ENCODE data around the gene UTP25. TPM values are rescaled to one million over a fixed set of nuclear protein-coding genes. Genes with fewer than 3 reads are reported as not detected.

UTP25 gene
- polyA plus RNA-seq, 1 experiment = 8.6 TPM

- Histone ChIP-seq H3K27me3 (ENCODE audit: control insufficient read depth, insufficient read depth, low read length) (no peaks in the 10 kb centered on the region), H3K9me3 (ENCODE audit: control insufficient read depth, insufficient read depth, low read length) (peaks cover 5% of the 10 kb centered on the region; the same call in 1 of the 2 replicates), H3K4me3 (ENCODE audit: low read depth, low read length) (no peak overlapping the region), H3K27ac (ENCODE audit: low read depth, low read length) (no peak overlapping the region)
- DNase-seq (ENCODE audit: low read depth, low spot score) = no peak
- TF ChIP-seq, protein P1, sequence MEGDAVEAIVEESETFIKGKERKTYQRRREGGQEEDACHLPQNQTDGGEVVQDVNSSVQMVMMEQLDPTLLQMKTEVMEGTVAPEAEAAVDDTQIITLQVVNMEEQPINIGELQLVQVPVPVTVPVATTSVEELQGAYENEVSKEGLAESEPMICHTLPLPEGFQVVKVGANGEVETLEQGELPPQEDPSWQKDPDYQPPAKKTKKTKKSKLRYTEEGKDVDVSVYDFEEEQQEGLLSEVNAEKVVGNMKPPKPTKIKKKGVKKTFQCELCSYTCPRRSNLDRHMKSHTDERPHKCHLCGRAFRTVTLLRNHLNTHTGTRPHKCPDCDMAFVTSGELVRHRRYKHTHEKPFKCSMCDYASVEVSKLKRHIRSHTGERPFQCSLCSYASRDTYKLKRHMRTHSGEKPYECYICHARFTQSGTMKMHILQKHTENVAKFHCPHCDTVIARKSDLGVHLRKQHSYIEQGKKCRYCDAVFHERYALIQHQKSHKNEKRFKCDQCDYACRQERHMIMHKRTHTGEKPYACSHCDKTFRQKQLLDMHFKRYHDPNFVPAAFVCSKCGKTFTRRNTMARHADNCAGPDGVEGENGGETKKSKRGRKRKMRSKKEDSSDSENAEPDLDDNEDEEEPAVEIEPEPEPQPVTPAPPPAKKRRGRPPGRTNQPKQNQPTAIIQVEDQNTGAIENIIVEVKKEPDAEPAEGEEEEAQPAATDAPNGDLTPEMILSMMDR (IDR thresholded peaks at IDR 0.05; ENCODE audit: low read depth, low read length) = no peak
- CTCF ChIA-PET = interaction anchor here (0.5 to 4.3 kb wide), 3 partner anchors 22 to 1838 kb away, joined by 3 to 35 read pairs (median 3); no protein-coding TSS in a partner anchor
- POLR2A ChIA-PET = no interaction called here
Measured at GRCh38 chr1:209800984-209801834, 26.6 kb upstream of the UTP25 start.

GRCh38 chr1:209802117-209802779, 25.5 kb upstream of the UTP25 start:
- no peak for DNase-seq (ENCODE audit: low read depth, low spot score)
- Histone ChIP-seq H3K4me3 (ENCODE audit: low read depth, low read length) (no peak overlapping the region), H3K27me3 (ENCODE audit: control insufficient read depth, insufficient read depth, low read length) (no peaks in the 10 kb centered on the region), H3K9me3 (ENCODE audit: control insufficient read depth, insufficient read depth, low read length) (peaks cover 5% of the 10 kb centered on the region; the same call in 1 of the 2 replicates), H3K27ac (ENCODE audit: low read depth, low read length) (no peak overlapping the region)
- POLR2A ChIA-PET = no interaction called here
- CTCF ChIA-PET = interaction anchor here (4.3 kb wide), 1 partner anchor 21 kb away, joined by 35 read pairs; no protein-coding TSS in a partner anchor
- TF ChIP-seq, protein P1 (IDR thresholded peaks at IDR 0.05; ENCODE audit: low read depth, low read length) = no peak

- TF ChIP-seq, protein P1 (IDR thresholded peaks at IDR 0.05; ENCODE audit: low read depth, low read length) = no peak
- H3K27me3 ChIP-seq (ENCODE audit: control insufficient read depth, insufficient read depth, low read length) = no peaks in the 10 kb centered on the region
- no peak overlapping the region for H3K27ac ChIP-seq (ENCODE audit: low read depth, low read length)
- H3K9me3 ChIP-seq (ENCODE audit: control insufficient read depth, insufficient read depth, low read length) = peaks cover 5% of the 10 kb centered on the region; the same call in 1 of the 2 replicates
- ChIA-PET POLR2A (no interaction called here), CTCF (interaction anchor here (4.3 kb wide), 1 partner anchor 21 kb away, joined by 35 read pairs; no protein-coding TSS in a partner anchor)
- no peak for DNase-seq (ENCODE audit: low read depth, low spot score)
- H3K4me3 ChIP-seq (ENCODE audit: low read depth, low read length) = no peak overlapping the region
Measured at GRCh38 chr1:209802780-209803152, 25.0 kb upstream of the UTP25 start.

- H3K27ac ChIP-seq (ENCODE audit: low read depth, low read length) = no peak overlapping the region
- ChIA-PET POLR2A (no interaction called here), CTCF (interaction anchor here (4.3 kb wide), 1 partner anchor 20 kb away, joined by 35 read pairs; no protein-coding TSS in a partner anchor)
- H3K9me3 ChIP-seq (ENCODE audit: control insufficient read depth, insufficient read depth, low read length) = peaks cover 5% of the 10 kb centered on the region; the same call in 1 of the 2 replicates
- DNase-seq (ENCODE audit: low read depth, low spot score) = no peak
- H3K27me3 ChIP-seq (ENCODE audit: control insufficient read depth, insufficient read depth, low read length) = no peaks in the 10 kb centered on the region
- TF ChIP-seq, protein P1 (IDR thresholded peaks at IDR 0.05; ENCODE audit: low read depth, low read length) = no peak
- no peak overlapping the region for H3K4me3 ChIP-seq (ENCODE audit: low read depth, low read length)
Measured at GRCh38 chr1:209803568-209803967, 24.2 kb upstream of the UTP25 start.

Measured in AG04450 (cell line).